ENCODE data around the gene TACR2.
A peak's percentile ranks its signal among the peaks of the same experiment; 100 is the strongest.

Gene TACR2

DNA sequence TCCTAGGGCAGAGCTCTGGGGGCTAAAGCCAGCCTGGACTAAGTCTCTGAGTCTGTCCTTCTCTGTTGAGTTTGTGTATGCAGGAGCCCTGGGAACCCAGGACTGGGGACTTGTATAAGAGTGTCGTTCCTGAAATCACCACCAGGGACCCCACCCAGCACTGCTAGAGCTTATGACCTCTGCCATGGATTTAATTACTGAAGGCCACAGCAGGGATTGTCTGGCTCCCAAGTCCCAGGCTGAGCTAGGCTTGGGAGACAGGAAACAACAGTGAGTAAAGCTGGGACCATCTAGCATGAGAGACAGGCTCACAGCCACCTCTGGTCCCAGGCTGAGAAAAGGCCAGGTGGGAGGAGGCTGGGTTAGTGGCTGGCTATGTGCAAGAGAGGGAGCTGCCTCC, 33.1 kb upstream of the TACR2 start:
- DNase-seq: peak; percentile 69

DNA sequence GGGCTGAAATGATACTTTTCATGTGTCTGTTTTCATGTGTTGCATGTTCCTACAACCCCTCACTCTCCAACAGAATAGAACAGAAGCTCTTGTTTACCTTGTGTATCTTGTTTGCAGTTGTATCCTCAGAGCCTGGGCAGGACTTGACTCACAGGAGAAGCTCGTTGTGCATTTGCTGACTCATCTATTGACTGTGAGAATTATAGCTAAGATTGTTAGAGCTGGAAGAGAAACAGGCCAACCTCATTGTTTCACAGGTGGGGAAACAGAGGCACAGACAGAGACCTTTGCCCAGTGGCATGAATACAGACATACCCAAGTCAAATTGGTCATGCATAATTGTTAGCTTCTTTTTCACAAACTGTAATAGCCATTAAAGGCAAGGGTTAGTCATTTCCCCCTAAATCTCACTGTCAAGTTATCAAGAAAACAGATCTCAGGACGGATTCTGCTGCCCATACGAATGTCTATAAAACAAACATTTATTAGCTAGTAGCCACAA, 30.0 kb upstream of the TACR2 start:
- no peak for DNase-seq

DNA sequence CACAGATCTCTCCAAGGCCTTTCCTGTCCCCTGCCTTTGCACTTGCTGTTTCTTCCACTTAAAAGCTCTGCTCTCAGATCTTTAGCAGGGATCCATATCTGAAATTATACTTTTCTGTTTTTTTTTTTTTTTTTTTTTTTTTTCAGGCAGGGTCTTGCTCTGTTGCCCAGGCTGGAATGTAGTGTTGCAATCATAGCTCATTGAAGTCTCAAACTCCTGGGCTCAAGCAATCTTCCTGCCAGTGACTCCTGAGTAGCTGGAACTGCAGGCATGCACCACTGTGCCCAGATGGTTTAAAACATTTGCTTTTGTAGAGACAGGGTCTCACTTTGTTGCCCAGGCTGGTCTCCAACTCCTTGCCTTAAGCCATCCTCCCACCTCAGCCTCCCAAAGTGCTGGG, 29.5 kb upstream of the TACR2 start:
- no peak for DNase-seq

DNA sequence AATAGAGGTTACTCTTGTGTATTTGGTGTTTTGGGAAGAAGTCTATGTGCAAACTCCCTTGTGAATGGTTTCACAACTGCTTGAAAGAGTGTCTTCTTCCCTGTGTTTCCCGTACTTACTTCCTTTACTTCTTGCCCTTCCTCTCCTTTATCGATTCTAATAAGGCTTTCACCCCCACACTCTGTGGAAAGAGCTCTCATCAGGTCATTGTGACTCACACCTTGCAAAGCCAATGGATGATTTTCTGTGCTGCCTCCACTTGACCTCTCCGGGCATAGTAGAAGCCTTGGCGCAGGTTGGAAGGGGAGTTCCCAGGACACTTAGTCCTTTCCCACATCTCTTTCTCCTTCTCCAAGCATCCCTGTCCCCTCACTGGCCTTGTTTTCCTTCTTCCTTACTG, 28.3 kb upstream of the TACR2 start:
- no peak for DNase-seq

DNA sequence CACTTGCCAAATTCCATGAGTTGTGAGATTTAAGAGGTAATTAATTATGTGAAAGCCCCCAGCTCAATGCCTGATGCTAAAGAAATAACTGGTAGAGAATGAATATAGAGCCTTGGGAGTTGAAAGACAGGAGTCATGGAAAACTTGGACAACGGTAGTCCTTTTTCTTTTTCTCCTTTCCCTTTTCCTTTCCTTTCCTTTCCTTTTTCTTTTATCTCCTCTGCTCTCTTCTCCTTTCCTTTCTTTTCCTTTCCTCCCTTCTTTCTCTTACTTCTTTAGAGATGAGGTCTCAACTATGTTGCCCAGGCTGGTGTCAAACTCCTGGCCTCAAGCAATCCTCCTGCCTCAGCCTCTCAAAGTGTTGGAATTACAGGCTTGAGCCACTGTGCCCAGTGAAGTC, 26.6 kb upstream of the TACR2 start:
- DNase-seq: no peak

DNA sequence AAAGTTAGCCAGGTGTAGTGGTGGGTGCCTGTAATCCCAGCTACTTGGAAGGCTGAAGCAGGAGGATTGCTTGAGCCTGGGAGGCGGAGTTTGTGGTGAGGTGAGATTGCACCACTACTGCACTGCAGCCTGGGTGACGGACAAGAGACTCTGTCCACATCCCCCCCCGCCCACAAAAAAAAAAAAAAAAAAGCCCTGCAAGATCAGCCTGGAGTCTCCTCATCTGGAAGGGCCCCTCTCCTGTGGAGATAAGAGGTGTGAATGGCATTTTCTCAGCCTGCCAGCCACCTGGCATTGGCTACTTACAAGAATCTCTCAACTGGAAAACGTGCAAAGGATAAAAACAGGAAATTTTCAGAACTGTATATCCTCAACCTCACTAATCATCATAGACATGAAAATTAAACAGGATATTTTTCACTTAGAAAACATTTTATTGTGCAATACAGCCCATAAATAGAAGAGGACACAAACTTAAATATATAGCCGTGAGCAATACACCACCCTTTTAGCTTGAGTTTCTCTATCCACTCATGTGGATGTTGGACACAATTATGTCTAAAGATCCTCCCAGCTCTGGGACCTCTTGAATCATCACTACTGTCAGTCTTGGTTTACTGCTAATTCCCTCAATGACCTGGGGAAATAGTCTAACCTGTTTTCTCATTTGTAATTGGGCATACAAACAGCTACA, 23.2 kb upstream of the TACR2 start:
- no peak for DNase-seq

DNA sequence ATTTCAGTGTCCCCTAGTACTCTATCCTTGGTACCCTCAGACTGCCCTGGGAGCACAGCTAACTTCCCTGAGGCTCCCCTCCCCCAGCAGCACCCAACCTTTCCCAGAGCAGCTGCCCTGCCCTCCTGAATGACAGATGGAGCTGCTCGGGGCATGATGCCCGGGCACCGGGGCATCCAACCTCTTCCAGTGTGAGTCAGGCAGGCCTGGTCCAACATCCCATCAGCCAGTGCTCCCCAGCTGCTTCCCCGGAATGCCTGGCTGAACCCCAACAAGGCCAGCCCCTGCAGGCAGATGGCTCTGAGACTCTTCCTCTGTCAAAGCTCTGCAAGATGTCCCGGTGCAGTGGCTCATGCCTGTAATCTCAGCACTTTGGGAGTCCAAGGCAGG, 22.6 kb upstream of the TACR2 start:
- no peak for DNase-seq

DNA sequence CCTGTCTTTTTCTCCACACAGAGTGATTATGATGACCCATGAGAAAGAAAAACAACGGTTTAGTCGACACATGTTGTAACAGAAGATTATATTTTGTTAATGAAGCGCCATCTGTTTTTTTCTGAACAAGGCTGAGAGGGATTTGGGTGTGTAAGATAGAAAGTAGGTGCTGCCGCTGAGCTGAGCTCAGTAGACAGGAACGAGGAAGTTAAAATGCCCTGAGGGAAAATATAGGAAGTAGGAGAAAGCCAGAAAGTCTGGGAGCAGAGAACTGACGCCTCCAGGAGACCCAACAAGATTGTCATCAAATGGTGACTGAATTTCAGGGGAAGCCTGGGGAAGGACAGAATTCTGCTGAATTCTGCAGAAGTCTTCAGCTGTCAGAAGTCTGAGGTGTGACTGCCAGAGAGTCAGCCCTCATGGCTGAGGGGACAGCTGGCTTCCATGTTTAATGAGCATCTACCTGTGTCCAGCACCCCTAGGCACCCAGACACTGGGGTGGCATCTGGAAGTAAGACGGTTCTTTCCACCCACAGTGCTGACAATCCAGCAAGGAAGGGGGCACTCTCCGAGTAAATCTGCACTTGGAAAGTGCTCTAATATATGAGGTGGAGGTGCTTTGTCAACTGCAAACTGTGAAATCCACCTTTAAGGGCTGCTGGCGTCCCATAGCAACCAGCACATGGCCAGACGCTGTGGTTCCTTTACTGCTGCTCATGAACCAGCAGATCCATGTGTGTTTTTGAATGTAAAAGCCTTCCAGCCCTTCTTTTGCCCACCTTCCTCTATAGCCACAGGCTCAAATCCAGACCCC, 22.0 kb upstream of the TACR2 start:
- no peak for DNase-seq

DNA sequence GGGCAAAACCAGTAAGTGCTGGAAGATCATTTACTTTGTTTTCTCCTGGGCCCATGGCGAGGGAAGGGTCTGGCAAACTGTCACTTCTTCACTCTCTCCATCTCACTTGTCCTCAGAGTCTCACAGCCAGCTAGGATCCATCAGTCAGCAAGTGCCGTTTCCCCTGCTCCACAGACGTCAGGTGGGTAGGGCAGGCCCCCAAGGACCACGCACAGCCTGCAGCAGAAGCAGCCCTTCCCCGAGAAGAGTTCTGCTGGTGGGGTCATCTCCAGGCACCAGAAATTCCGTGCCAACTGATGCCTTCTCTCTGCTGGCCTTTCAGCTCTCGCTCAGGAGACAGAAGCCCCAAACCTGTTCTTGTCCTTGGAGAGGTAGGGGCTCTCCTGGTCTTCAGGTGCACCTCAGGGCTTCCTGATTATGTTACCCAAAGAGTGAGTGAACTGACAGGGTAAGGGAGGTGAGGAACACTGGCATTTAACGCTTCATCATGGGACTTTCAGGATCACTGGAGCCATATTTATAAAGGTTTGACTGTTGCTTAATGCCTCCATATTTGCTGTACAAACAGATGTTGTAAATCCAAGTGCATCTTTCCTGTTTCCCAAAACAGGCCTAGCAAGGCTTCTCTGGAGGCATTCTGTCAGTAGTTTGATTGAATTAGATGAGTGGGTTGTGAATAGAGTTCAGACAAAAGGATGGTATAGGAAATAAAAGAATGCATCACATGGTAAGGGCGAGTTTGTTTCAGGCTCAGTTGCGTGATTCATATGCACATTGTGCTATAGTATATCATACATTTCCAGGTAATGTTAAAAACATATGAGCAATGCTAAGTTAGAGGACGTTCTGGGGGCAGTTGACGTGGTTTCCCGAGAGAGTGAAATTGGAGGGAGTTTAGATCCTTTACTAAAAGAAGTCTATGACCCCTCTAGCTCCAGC, 20.9 kb upstream of the TACR2 start:
- DNase-seq: no peak

DNA sequence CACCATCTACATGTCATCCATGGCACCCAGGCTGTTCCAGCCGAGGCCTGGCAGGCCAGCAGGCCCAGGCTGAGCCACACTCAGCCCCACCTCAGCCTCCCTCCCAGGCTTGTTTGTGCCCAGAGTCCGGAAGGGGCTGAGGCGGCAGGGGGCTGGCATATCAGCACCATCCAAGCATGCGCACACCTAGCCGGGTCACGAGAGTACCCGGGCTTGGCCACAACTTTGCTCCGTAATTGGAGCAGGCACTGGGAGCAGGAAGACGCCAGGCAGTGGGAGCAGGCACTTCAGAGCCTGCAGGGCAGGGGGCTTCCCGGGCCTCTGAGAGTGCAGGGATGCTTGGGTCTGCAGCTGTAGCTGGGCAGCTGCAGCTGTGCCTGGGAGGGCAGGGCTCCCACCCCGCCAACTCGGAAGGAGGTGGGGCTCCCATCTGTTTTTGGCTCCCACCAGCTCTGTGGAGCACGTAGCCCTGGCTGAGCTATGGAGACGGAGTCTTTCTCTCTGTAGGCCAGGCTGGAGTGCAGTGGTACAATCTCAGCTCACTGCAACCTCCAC, 19.3 kb upstream of the TACR2 start:
- DNase-seq: no peak

DNA sequence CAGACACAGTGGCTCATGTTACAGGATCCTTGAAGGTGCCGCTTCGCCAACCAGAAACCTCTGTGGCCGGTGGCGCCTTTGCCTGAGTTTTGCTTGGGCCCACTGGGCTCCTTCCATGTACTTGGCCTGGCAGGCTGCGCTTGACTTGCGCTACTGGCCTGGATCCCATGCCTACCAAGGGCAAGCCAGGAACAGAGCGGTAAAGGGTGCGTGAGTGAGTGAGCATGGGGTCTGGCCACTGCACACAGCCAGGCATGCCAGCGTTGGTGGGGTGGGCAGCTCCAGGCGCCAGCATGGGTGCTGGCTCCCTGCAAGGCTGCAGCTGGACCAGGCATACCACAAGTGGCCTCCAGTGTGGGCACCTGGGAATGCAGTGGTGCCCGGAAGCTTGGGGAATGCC, 18.2 kb upstream of the TACR2 start:
- DNase-seq: no peak

DNA sequence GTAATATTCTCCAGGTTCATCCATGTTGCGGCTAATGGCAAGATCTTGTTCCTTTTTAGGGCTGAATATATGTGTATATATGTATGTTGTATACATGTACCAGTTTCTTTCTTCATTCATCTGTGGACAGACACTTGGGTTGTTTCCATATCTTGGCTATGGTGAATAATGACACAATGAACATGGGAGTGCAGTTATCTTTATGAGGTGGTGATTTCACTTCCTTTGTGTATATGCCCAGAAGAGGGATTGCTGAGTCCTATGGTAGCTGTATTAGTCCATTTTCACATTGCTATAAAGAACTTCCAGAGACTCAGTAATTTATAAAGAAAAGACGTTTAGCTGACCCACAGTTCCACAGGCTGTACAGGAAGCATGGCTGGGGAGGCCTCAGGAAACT, 17.5 kb upstream of the TACR2 start:
- DNase-seq: no peak

DNA sequence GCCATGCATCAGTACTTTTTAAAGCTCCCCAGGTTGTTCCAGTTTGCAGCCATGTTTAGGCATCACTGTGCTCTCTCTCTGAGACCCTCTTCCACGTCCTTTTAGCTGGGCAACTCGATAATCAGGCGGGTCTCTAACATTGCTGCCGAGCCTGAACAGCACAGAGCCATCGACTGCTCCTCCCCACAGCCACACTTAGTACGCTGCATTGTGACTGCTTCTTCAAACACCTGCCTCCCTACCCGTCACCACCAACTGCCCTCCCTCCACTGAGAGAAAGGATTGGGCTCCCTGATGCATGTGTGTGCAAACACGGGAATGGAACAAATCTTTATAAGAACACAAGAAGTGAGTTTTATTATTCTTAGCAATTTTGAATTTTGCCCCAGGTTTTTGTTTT, 11.4 kb upstream of the TACR2 start:
- no peak for DNase-seq

DNA sequence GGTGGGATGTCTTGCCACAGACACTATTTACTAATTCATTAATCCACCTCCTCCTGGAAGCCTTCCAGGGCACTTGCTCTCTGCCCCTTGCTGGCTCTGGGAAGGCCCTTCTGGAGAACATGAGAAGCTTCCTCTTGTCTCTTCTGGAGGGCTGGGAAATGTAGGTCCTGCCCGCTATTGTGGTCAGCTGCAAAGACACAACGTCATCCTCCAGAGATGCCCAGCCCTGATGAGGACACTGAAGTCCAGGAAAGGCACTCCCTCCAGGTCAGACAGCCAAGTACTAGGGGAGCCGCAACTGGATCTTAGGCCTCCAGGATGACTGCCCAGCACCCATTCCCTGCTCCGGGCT, 9.6 kb upstream of the TACR2 start:
- no peak for DNase-seq

DNA sequence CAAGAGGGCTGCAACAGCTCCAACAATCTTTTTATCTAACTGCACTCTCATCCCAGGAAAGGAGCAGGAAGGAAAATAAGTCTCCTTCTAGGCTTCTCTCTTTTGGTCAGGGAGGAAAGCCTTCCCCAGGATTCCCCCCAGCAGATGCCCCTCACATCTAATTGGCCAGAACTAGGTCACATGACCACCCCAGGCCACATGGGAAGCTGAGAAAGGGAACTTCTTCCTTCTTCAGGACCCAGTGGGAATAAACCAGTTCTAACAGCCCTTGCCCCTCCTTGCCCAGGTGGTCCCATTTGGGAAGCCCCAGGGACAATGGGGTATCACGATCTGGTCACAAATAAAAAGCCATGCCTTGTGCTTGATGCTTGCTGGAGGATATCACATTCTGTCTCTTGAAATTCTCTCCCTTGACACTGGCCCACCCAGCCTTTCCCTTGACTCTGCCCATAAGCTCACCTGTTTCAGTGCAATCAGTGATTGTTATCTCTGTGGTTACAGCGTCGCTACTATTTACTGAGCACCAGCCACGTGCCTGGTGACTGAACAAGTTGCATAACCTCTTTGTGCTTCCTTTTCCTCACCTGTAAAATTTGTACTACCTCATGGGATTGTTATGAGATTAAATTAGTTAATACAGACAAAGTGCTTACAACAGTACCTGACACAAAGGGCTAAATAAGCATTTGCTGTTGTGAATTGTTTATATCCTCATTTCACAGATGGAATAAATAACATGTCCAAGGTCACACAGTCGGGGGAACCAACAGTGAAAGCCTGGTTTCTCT, 9.0 kb upstream of the TACR2 start:
- DNase-seq: no peak

DNA sequence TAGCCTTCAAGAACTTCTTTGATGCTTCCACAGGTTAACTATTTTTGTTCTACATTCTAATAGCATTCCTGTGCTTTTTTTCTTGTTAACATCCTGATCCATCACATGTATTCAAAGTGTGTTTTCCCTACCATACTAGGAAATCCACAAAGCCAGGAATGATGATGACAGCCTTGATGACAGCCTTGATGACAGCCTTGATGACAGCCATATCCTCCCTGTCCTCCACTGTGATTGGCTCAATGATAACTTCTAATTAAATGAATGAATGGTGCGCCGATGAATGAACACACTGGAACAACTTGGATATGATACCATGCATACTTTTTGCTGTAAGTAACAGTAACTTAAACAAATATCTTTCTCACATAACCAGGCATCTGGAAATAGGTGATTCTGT, 8.3 kb upstream of the TACR2 start:
- no peak for DNase-seq

DNA sequence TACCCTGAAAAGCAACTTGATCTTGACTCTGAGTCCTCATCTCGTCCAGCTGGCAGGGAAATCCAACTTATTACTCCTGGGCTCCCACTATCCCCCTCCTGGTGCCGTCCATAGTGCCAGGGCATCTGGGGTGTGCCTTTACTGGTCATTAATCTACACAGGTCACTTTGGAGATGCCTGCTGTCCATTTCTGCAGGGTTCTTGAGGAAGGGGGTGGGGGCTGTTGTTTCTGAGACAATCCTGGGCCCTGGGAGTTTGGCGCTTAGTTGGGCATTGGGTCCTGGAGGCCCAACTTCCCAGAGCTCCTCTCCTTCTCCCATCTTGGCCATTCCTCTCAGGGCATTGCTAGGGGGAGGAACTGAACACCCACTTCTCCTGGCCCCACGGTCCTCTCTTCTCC, 6.0 kb upstream of the TACR2 start:
- no peak for DNase-seq

DNA sequence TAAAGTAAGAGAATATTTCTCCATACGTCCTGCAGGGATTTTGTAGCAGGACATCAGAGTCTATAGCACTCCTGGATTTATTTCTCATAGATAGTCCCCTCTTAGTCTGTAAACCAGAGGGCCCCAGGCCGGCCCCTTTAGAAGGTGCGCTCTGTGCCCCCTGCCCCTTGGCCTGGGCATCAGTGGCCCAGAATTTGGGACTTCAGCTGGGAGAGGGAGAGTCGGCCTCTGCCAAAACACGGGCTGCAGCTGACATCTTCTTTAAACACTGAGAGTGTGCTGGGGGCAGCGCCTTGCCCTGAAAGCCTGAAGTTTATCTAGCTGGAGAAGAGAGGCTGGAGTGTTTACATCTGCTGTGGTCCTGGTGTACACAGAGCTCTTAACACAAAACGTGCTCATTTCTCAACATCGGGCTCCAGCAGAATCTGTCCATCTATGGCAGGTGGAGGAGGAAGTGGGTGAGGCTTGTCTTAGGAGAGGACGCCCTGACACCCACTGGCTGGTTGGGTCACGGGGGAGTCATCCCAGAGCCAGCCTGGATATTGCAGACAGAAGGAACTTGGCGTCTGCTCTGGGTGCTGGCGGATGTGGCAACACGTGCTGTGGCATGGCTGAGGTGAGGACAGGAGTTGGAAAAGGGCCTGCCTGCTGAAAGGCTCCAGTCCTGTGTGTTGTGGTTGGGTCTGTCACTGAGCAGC, 5.0 kb upstream of the TACR2 start:
- no peak for DNase-seq

DNA sequence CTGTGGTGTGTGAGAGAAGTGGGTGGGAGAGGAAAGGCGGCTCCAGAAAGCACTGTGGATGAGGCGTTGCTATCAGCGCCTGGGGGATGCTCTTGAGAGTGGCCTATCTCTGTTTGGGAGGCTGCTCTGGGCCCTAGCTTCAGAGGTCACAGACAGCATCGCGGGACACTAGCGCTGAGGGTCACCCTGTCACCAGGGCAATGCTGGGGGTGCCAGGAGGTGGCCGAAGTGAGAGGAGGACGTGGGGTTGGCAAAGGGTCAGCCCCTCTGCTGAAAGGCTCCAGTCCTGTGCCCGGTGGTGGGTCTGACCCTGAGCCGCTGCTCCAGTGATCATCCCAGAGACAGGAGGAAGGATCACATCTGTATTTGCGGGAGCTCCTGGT, 3.0 kb upstream of the TACR2 start:
- no peak for DNase-seq

DNA sequence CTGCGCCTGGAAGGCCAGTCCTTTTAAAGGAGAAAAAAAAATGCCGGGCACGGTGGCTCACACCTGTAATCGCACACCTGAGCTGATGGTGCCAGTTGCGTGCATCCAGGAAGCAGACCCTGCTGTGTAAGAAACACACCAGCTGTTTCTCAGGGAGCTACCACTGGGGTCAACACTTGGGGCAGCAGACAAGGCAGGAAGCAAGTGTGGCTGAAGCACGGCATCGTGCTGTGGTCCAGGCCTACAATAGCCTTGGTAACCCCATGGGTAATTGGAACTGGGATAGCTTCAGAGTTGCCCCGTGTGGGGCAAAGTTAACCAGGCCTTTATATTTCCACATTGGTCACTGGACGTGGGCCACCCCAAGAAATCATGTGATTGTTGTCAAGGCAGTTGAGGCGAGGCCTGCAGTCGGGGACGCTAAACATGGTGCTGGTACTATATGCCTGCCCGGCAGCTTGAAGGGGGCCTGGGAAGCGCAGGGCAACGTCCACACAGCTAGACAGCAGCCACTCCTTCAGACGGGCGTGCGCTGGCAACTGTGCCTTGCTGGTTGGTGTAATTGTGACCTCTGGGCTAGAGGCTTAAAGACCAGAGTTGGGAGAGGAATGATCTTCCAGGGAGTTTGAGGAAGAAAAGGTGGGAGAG, 2.5 kb upstream of the TACR2 start:
- DNase-seq: no peak

DNA sequence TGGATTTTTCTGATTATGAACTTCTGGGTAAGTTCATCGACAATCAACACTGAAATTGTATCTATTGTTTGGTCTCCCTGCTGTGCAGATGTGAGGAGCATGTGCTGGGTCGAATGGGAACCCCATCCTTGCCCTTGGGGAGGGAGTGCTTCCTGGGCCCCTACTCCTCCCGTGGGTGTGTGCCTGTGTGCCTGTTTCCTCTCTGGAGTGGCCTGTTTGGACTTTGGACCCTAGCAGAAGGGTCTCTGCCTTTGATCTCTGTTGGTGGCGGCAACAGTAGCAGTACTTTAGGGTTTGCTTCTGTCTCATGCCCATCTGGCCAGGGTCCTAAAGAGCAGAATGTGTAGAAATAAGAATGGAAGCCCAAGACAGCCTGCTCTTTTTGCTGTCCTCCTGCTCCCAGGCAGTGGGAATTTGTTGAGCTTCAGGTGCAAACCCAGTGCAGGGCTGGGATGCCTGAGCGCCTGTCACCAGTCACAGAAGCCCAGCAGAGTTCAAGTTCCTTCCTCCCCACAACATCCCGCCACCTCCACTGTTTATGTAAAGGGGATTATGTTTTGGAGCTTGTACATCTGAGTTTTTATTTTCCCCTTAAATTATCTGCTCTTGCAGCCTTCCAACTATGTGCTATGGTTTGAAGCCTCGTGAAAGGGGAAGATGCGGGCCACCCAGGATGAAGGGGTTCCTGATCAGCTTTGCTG, 1.5 kb upstream of the TACR2 start:
- no peak for DNase-seq
